G401.6 (cell line): ENCODE measurements around the gene CAMLG.

Experiments used
- FAIRE-seq: peaks from 2 replicates; lab custom pipeline; 2012; peaks lifted over from hg19 to GRCh38; lab: Jason Lieb, UNC

Gene CAMLG

DNA sequence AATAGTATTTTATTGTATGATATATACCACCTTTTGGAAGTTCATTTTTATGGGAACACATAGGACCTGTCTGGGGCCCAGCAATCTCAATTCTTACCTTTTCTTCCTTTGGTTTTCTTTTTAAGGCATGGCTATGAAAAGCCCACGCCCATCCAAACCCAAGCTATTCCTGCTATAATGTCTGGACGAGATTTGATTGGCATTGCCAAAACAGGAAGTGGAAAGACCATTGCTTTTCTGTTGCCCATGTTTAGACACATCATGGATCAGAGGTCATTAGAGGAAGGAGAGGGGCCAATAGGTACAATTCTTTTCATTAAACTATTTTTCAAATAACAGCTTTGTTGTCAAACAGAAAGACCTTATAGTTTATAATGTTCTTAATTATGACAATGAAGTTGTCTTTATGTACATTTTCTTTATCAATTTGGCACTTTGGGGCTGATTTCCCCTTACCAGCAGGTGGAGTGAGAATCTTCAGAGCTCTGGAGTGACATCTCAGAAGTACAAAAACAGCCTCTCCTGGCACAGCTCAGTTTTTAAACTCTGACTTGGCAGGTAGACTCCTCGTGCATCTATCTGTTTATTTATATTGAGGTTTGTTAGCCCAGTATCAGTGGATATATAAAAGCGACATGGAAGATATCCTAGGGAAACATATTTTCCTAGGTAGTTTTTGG lies 46.0 kb downstream of the CAMLG start:
- no peak for FAIRE-seq

GRCh38 chr5:134784946-134785620 lies 46.7 kb downstream of the CAMLG start:
- FAIRE-seq = no peak

- no peak for FAIRE-seq
These were observed 49.3 kb downstream of the CAMLG start for GRCh38 chr5:134787692-134788091.

- FAIRE-seq = no peak
These were observed 53.2 kb downstream of the CAMLG start for GRCh38 chr5:134791580-134791979.

DNA sequence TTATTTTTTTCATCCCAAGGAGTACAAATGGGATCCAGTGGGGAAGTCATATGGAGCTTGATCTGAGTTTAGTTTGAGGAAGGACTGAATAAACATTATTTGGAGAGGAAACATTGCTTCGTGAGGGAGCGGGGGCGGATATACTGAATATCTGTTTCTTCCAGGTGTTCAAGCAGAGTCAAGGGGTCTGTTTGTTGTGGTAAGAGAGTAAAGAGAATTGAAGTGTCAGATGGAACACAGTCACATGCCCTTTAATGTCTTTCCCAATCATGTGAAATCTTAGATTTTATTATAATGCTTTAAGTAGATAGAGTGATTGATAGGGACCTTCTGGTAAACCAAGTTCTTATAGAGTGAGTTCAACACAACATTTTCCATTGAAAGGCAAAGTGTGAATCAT lies 53.9 kb downstream of the CAMLG start:
- FAIRE-seq = no peak

DNA sequence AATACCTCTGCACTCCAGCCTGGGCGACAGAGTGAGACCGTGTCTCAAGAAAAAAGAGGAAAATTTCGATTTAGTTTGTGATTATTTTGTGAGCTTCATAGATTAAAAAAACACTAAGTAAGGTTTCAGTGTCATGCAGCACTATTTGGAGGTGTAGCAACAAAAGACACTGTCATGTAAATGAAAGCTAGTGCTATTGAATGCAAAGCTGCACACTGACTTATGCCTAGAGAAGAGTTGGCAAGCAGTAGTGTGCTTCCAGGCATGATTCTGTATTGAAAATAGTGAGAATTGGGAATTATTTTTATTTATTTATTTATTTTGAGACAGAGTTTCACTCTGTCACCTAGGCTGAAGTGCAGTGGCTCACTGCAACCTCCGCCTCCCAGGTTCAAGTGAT lies 54.8 kb downstream of the CAMLG start:
- no peak for FAIRE-seq

DNA sequence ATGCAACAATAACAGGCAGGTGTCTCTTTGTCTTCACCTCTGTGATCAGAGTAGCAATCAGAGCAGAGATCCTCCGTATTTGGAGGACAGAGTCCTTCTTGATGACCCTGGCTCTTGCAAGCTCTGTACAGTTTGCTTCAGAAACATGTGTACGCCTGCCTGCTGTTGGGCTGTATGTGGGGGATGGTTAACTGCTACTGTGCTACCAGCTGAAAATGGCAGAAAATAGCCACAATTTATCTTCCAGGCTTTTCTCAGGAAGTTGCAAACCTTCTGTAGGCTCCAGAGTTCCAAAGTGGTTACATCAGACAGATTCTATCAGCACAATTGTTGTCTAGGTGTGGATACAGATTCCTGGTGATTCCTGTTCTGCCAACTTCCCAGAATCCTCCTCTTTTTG lies 55.7 kb downstream of the CAMLG start:
- no peak for FAIRE-seq

- no peak for FAIRE-seq
These were observed 56.5 kb downstream of the CAMLG start for GRCh38 chr5:134794819-134795218.

GRCh38 chr5:134798468-134798867 lies 60.1 kb downstream of the CAMLG start:
- FAIRE-seq = no peak
